DND-41 (cell line): Measurements from ENCODE around the gene GABBR2.

ENCODE experiments used
- CTCF ChIP-seq: IDR thresholded peaks from 2 replicates; pipeline ENCODE4 v1.5.1; 2012; ENCODE audit warnings: borderline replicate concordance, low read length, moderate library complexity, mild to moderate bottlenecking; ENCODE audit not compliant: poor library complexity, severe bottlenecking; ENCODE audit errors: extremely low read depth
- EZH2 ChIP-seq: IDR thresholded peaks from 3 replicates; pipeline ENCODE4 v1.6.1; 2012; ENCODE audit warnings: borderline replicate concordance, low read depth, mild to moderate bottlenecking, moderate library complexity, low read length, inconsistent platforms; ENCODE audit not compliant: severe bottlenecking

GRCh38 chr9:98362624-98363252 lies 346.0 kb downstream of the GABBR2 start:
- TF ChIP-seq EZH2 (no peak), CTCF (no peak)
